ENCODE data around the gene ZCCHC24.
"Not testable (repeated sequence)": the region's sequence is repeated elsewhere in the genome, so short reads cannot be mapped to it uniquely, and the experiment has no call there.

Gene ZCCHC24

GRCh38 chr10:79447249-79447648, 1.8 kb upstream of the ZCCHC24 start:
- DNase-seq (ENCODE audit: low read depth in 2 of 3, low spot score in 2 of 3): not testable (repeated sequence)

GRCh38 chr10:79446758-79447084, 1.3 kb upstream of the ZCCHC24 start:
- no peak for DNase-seq (ENCODE audit: low read depth in 2 of 3, low spot score in 2 of 3)

GRCh38 chr10:79445977-79446757, 743 bp upstream of the ZCCHC24 start:
- no peak for DNase-seq (ENCODE audit: low read depth in 2 of 3, low spot score in 2 of 3)

DNA sequence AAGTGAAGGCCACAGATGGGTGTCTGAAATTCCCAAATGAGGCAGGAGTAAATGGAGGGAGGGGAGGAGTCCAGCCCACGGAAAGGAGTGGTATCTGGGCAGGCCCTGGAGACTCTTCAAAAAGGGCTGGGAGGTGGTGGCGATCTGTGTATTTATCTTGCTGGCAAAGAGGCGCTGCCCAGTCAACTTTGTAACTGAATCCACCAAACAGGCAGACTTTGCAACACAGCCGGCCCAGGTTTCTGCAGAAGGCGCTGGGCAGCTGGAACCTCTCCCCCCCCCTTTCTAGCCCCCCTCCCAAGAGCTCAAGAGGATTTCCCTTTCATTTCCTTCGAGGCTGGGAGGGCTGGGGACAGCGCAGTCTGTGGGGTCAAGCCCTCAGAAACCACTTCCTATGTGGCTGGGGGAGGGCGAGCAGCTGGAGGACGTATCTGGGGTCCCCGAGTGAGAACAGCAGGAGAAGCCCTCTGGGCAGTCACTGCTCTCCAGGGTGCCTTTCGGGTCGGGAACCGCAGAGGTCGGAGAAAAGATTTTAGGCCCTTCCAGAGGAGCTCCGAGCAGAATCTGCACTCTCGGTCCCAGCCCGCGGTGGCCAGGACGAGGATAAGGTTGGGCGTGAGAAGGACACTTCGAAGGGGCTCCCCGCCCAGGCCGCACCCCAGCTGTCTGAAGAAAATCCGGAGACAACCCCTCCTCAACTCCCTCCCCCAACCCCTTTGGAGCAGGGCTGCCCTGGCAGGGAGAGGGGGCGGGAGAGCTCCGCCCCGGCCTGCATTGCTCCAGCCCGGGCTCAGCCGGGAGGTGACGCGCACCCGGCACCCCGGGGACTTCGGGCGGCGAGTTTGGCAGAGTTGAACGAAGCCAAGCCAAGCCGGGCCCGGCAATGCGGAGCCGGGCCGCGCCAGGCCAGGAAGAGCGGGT, 965 bp downstream of the ZCCHC24 start:
- DNase-seq (ENCODE audit: low read depth in 2 of 3, low spot score in 2 of 3): peak in 1 of 3 experiments; percentile 32

- DNase-seq (ENCODE audit: low read depth in 2 of 3, low spot score in 2 of 3): no peak
Observed at GRCh38 chr10:79443338-79444198, 1.9 kb downstream of the ZCCHC24 start.

DNA sequence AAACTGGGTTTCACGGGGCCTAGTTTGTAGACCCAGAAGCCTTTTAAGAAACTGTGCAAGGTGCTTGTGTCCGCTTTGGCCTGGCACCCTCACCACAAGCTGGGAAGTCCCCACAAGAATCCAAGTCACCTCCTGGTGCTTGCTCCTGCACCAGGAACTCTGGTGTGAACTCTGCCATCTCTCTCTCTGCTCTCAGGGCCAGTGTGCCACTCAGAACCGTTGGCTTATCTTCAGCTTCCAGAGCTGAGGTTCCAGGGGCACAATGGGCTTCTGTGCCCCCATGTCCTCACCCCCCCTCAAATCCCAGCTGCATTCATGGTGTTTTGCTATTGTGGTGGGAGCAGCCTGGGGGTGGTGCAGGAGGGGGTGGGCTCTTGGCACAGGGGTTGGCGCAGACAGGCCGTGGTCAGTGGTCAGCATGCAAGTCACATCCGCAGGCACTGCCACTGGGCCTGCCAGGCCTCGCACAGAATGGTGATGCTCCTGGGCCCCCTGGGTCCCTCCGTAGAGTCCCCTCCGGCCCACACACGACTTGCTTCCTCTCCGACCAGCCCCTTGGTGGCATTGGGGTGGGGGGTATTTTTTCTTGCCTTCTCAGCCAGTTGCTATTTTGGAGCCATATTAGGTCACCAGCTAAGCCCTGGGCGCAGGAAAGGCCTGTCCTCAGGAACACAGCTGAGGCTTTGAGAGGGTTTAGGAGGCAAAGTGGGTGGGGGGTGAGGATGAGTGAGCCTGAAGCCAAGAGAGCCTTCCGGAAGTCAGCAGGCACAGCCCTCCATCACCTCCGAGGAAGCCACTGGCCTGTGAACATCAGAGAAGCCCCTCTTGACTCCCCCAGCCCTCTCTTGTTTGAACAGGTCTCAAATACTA, 3.0 kb downstream of the ZCCHC24 start:
- DNase-seq (ENCODE audit: low read depth in 2 of 3, low spot score in 2 of 3): no peak

DNA sequence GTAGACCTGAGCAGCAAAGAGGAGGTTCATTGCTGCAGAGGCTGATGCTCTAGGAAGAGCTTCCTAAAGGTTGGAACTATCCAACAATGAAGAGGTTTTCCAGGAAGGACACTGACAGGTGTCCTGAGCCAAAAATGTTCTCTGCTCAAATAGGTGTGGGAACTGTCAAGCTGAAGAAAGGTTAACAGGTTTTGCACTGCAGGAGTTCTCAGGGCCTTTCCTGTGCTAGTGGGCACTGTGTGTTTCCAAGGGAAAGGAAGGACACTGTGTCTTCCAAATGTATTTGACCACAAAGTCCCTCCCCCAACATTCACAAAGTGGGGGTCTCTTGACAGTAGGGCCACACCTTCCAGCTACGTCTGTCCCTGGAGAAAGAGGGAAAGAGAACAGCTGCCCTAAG, 4.0 kb downstream of the ZCCHC24 start:
- no peak for DNase-seq (ENCODE audit: low read depth in 2 of 3, low spot score in 2 of 3)

GRCh38 chr10:79440281-79440680, 5.1 kb downstream of the ZCCHC24 start:
- no peak for DNase-seq (ENCODE audit: low read depth in 2 of 3, low spot score in 2 of 3)

GRCh38 chr10:79438699-79439085, 6.7 kb downstream of the ZCCHC24 start:
- DNase-seq (ENCODE audit: low read depth in 2 of 3, low spot score in 2 of 3): no peak

GRCh38 chr10:79438021-79438698, 7.3 kb downstream of the ZCCHC24 start:
- DNase-seq (ENCODE audit: low read depth in 2 of 3, low spot score in 2 of 3): no peak

DNA sequence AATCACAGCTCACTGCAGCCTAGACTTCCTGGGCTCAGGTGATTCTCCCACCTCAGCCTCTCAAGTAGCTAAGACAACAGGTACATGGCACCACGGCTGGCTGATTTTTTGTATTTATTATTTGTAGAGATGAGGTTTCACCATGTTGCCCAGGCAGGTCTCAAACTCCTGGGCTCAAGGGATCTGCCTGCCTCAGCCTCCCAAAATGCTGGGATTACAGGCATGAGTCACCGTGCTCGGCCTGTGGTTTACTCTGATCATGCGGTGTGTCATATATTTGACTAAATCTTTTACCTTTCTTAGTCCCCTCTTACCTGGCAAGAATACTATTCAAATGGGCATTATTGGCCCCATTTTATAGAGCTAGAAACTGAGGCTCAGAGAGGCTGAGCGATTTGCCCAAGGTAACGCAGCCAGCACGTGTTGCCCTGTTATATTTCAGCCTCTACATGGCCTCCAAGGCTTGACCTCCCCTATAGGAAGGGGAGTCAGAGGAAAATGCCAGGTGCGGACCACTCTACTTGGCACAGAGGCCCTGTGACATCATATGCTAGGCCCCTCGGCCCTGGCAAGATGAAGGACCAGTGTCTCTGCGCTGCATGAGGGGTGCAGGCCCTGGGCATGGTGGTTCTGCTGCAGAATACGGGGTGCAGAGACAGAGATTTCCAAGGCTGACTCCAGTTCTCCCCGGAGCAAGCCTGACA, 8.2 kb downstream of the ZCCHC24 start:
- no peak for DNase-seq (ENCODE audit: low read depth in 2 of 3, low spot score in 2 of 3)

DNA sequence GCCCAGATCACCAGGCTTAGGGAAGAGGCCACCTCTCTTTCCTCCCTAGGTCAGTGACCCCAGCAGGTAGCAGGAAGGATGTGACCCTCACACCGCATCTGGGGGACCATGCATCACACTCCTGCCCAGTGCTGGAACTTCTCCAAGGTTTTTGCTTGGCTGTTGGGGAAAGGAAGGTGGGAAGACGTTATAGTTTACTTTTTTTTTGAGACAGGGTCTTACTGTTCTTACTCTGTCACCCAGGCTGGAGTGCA, 8.6 kb downstream of the ZCCHC24 start:
- DNase-seq (ENCODE audit: low read depth in 2 of 3, low spot score in 2 of 3): no peak

DNA sequence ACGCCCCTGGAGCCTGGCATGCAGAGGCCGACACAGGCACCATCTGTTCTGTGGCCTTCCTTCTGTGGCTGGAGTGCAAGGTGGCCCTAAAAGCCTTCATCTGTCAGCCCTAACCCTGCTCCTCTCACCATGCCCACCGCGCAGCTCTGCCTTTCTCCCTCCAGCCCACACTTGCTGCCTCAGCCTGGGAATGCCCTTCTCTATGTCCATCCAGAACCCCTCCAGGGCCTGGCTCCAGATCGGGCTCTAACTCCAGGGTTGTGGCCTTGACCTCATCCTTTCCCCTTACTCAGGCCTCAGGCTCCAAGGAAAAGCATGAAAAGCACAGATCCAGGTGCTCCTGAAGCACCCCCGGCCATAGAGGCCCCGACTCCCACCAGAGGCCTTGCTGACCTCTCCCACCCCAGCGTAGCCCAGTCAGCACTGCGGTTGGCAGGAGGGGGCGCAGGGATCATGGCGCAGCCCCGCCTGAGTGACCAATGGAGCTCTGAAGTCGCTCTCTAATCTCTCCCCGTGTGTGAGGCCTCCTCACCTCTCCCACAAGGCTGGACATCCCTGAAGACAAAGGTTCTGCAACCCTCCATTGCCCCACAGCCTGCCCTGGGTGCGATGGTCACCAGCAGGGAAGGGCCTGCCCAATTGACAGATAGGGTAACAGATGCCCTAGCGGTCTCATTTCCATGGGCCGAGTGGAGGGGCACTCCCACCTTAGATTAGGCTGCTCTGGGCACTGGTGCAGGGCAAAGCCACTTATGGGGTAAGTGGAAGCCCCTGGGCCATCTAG, 9.2 kb downstream of the ZCCHC24 start:
- DNase-seq (ENCODE audit: low read depth in 2 of 3, low spot score in 2 of 3): no peak

- DNase-seq (ENCODE audit: low read depth in 2 of 3, low spot score in 2 of 3): no peak
Observed at GRCh38 chr10:79435271-79436065, 10.0 kb downstream of the ZCCHC24 start.

- no peak for DNase-seq (ENCODE audit: low read depth in 2 of 3, low spot score in 2 of 3)
Observed at GRCh38 chr10:79434821-79435251, 10.6 kb downstream of the ZCCHC24 start.

DNA sequence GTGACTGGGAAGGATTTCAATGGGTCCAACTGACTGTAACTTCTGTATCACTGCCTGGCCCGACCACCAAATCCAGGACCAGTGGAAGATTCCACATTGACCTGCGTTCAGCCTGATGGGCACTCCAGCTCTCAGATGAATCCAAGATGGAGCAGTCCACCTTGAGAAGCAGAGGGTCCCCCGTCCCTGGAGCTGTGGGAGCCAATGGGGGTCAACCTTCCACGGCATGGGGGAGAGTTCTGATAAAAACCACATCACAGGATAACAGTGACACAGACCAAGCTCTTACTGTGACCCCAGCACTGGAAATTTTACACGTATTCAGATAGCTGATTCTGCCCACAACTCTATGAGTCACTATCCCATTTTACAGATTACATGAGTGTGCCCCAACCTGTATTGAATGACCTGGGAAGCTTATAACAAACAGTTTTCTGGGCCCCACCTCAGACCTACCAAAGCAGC, 11.2 kb downstream of the ZCCHC24 start:
- DNase-seq (ENCODE audit: low read depth in 2 of 3, low spot score in 2 of 3): peak in 1 of 3 experiments; percentile 22

- DNase-seq (ENCODE audit: low read depth in 2 of 3, low spot score in 2 of 3): no peak
Observed at GRCh38 chr10:79433324-79434222, 11.9 kb downstream of the ZCCHC24 start.

Measured in activated CD8-positive, alpha-beta memory T cell treated with anti-CD3 and anti-CD28 coated beads for 48 hours (primary cell).